Measurements from ENCODE around the gene EDRF1.

- no peak for TF ChIP-seq CTCF (conservative IDR thresholded peaks at IDR 0.05; ENCODE audit: low read depth, low read length)
- TF ChIP-seq USF2 (IDR thresholded peaks at IDR 0.05; ENCODE audit: low read depth, low read length) = no peak
- TF ChIP-seq BHLHE40 (IDR thresholded peaks at IDR 0.05; ENCODE audit: low read depth, low read length) = no peak
- no peak for TF ChIP-seq RFX5 (IDR thresholded peaks at IDR 0.05; ENCODE audit: low read depth, low read length)
- TF ChIP-seq POLR2A (IDR thresholded peaks at IDR 0.05; ENCODE audit: low read depth, low read length) = no peak
- TF ChIP-seq CHD1 (IDR thresholded peaks at IDR 0.05; ENCODE audit: low read depth, low read length) = no peak
- no peak for TF ChIP-seq SMC3 (IDR thresholded peaks at IDR 0.05; ENCODE audit: low read depth, low read length)
- TF ChIP-seq CEBPB (IDR thresholded peaks at IDR 0.05; ENCODE audit: low read depth, low read length) = no peak
- TF ChIP-seq MAZ (IDR thresholded peaks at IDR 0.05; ENCODE audit: borderline replicate concordance, low read depth, low read length) = no peak
- TF ChIP-seq RAD21 (IDR thresholded peaks at IDR 0.05; ENCODE audit: low read length) = no peak
- no peak for TF ChIP-seq RCOR1 (IDR thresholded peaks at IDR 0.05; ENCODE audit: insufficient replicate concordance, low read length)
- no peak for TF ChIP-seq MAFK (IDR thresholded peaks at IDR 0.05; ENCODE audit: low read depth, low read length)
- TF ChIP-seq MXI1 (IDR thresholded peaks at IDR 0.05; ENCODE audit: borderline replicate concordance, low read depth, low read length) = no peak
- TF ChIP-seq FOS (IDR thresholded peaks at IDR 0.05; ENCODE audit: low read depth, low read length) = no peak
Observed at GRCh38 chr10:125766511-125766910, 47.0 kb downstream of the EDRF1 start.

Data from IMR-90 (cell line).